Cardiac fibroblast (primary cell): ENCODE measurements around the gene TSPAN18.

Experiments
- DNase-seq, 2 donors: peaks; one replicate each; pipeline versions ENCODE4 v3.0.0 to v3.0.0-alpha.2; 2010; ENCODE audit warnings: low read depth in 2 of 2
- H3K4me3 ChIP-seq, 2 donors: replicated peaks in 1 of 2; 1 replicate in 1 of 2; 2 replicates in 1 of 2; pipeline ENCODE4 v1.5.1; 2011; ENCODE audit warnings: low read depth in 2 of 2, low read length in 2 of 2, mild to moderate bottlenecking in 2 of 2, moderate library complexity in 1 of 2
- CTCF ChIP-seq: IDR thresholded peaks from one replicate; pipeline ENCODE4 v1.5.1; 2011; ENCODE audit warnings: low read depth, mild to moderate bottlenecking, low read length, inconsistent platforms

Gene TSPAN18

GRCh38 chr11:44974402-44975000, 247.7 kb downstream of the TSPAN18 start:
- no peak overlapping the region for H3K4me3 ChIP-seq
- no peak for DNase-seq
- no peak for TF ChIP-seq CTCF

GRCh38 chr11:44976576-44976975, 249.8 kb downstream of the TSPAN18 start:
- no peak overlapping the region for H3K4me3 ChIP-seq
- TF ChIP-seq CTCF, result no peak
- no peak for DNase-seq

- peak in 1 of 2 donors; percentile 68 for DNase-seq
- peak; percentile 27 for TF ChIP-seq CTCF
- no peak overlapping the region for H3K4me3 ChIP-seq
Observed at GRCh38 chr11:44977493-44977984, 250.8 kb downstream of the TSPAN18 start.

- no peak overlapping the region for H3K4me3 ChIP-seq
- peak in 1 of 2 donors; percentile 42 for DNase-seq
- no peak for TF ChIP-seq CTCF
Observed at GRCh38 chr11:44978274-44978960, 251.7 kb downstream of the TSPAN18 start.

GRCh38 chr11:44978961-44979331, 252.2 kb downstream of the TSPAN18 start:
- no peak overlapping the region for H3K4me3 ChIP-seq
- DNase-seq, result no peak
- TF ChIP-seq CTCF, result no peak

GRCh38 chr11:44979543-44980399, 253.0 kb downstream of the TSPAN18 start:
- DNase-seq, result peak; percentile 29 to 62
- no peak for TF ChIP-seq CTCF
- no peak overlapping the region for H3K4me3 ChIP-seq
